ENCODE results near the gene ZCCHC10.
A peak's percentile ranks its signal among the peaks of the same experiment; 100 is the strongest.
"Not testable (repeated sequence)": the region's sequence is repeated elsewhere in the genome, so short reads cannot be mapped to it uniquely, and the experiment has no call there.

The ZCCHC10 gene

DNA sequence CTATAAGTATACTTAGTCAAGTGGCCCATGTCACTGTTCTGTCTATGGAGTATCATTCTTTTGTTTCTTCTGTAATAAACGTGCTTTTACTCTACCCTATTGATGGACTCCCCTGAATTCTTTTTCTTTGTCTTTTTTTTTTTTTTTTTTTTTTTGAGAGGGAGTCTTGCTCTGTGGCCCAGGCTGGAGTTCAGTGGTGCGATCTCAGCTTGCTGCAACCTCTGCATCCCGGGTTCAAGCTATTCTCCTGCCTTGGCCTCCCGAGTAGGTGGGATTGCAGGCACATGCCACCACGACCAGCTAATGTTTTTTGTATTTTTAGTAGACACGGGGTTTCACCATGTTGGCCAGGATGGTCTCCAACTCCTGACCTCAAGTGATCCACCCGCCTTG is 53.9 kb downstream of the ZCCHC10 start:
- not testable (repeated sequence) for DNase-seq

DNA sequence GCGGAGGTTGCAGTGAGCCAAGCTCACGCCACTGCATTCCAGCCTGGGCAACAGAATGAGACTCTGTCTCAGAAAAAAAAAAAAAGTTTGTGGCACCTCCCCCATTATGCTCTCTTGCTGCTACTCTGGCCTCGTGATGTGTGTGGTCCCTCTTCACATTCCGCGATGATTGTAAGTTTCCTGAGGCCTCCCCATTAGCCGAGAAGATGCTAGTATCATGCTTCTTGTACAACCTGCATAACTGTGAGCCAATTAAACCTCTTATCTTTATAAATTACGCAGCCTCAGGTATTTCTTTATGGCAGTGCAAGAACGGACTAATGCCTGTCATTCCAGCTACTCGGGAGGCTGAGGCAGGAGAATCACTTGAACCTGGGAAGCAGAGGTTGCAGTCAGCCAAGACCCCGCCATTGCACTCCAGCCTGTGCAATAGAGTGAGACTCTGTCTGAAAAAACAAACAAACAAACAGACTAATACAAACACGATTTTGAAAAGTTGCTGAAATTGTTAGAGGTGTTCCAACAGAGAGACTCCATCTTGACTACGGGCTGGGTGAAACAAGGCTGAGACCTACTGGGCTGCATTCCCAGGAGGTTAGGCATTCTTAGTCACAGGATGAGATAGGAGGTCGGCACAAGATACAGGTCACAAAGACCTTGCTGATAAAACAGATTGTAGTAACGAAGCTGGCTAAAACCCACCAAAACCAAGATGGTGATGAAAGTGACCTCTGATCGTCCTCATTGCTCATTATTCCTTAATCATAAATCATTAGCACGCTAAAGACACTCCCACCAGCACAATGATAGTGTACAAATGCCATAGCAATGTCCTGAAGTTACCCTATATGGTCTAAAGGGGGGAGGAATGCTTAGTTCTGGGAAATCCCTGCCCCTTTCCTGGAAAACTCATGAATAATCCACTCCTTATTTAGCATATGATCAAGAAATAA is 54.6 kb downstream of the ZCCHC10 start:
- DNase-seq: no peak

DNA sequence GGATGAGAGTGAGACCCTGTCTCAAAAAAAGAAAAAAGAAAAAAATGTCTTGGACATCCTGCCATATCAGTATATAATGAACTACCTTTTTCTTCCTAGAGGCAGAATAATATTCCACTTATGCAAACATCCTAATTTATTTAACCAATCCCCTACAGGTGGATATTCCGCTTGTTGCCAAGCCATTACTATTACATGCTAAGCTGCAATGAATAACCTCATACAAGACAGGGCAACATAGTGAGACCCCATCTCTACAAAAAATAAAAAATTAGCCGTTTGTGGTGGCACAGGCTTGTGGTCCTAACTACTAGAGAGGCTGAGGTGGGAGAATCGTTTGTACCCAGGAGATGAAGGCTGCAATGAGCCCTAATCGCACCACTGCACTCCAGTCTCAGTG is 61.2 kb downstream of the ZCCHC10 start:
- DNase-seq: no peak

DNA sequence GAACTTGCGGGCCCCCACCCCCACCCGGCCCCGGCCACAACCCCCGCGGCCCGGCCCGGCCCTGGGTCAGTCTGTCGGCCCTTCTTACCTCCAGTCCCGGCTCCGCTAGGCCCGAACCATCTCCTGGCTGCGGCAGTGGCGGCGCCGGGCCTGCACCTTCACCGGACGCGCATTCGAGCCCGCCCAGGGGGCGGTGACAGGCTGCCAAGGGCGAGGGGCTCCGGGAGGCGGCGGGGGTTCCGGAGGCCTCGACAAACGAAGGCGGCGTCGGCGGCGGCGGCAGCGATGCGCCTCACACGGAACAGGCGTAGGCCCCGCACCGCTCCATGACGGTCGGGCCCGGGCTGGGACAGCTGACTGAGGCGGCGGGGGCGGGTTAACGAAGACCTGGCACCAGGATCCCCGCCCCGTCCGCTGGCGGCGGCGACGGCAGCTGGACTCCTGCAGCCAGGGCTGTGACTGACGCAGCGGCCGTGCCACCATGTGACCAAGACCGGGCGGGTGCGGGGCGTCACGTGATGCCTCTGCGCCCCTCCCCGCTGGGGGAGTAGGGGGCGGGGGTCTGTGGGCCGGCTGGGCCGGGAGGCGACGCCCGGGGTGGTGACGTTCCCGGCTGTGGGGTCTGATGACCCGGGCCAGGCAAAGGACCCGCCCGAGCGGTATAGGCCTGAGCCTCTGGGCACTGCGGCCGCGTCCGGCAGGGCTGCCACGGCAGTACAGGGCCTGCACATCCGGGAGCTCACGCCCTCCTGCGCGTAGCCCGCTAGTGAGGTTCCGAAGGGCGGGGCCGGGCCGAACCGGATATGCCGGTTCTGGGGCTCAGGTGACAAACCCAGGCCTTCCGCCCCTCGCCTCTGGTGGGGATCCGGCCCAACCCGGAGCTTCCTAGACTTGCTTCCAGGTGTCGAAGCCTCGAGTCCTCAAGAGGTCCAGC is 62.9 kb downstream of the ZCCHC10 start, which contains the start of gene AFF4:
Gene AFF4, minus strand, starts transcription at position 464 of the 934 bp plus-strand sequence. CDS start 26,445 bp downstream, outside the sequence.
- peak; percentile 95 for DNase-seq

DNA sequence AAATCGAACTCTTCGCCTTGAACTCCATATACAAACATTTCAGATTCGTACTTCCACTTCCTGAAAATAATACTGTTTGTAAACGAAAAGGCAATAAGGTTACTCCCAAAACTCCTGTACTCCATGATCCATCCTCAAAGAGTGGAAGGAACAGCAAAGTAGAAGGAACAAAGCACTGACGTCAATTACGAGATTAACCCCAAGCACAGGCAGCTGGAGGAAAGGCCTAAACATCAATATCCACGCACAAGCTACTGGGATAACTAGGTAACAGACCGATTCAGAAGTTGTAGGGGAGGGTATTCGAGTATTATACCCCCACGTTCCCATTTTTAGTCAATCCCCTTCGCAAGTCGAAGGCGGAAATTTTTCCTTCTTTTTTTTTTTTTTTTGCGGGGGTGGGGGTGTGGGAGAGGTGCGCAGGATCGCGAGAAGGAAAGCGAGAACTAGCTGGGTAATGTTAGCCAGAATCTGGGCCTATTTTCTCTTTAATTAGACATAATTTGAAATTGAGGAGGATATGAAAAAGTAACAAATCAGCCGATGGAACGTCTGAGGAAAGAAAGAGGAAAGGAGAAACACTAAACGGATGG is 63.8 kb downstream of the ZCCHC10 start:
- DNase-seq: no peak

DNA sequence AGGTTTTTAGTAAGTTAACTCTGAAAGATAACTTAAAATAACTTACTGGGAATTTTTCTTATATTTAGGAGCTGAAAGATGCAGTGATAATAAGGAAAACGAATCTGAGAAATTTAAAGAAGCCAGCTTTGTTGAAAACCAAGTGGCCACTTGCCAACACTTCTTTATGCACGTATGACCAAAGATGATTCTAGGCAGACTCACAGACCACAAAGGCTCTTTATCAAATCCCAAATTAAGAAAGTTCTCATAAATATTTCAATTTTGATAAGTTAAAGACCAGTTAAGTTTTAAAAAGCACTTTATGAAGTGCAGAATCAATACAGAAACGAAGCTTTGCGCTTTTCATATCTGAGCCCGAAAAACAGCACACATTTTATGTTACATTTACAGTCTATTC is 64.5 kb downstream of the ZCCHC10 start:
- DNase-seq: no peak

DNA sequence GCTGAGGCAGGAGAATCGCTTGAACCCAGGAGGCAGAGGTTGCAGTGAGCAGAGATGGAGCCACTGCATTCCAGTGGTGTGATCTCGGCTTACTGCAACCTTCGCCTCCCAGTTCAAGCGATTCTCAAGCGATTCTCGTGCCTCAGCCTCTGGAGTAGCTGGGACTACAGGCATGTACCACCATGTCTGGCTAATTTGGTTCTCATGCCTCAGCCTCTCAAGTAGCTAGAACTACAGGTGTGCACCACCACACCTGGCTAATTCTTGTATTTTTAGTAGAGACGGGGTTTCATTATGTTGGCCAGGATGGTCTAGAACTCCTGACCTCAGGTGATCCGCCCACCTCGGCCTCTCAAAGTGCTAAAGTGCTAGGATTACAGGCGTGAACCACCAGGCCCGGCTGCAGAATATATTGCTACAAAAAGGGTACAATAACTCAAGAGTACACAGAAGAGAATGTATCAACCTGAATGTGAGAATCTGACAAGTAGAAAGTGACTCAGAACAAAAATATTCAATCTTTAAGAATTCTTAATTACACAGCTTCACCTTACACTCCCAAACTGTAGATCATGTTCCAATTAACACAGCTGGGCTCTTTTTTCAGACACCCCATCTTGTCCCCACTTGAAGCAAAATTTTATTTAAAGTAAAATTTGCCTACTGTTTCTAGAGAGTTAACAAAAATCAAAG is 65.1 kb downstream of the ZCCHC10 start:
- not testable (repeated sequence) for DNase-seq

DNA sequence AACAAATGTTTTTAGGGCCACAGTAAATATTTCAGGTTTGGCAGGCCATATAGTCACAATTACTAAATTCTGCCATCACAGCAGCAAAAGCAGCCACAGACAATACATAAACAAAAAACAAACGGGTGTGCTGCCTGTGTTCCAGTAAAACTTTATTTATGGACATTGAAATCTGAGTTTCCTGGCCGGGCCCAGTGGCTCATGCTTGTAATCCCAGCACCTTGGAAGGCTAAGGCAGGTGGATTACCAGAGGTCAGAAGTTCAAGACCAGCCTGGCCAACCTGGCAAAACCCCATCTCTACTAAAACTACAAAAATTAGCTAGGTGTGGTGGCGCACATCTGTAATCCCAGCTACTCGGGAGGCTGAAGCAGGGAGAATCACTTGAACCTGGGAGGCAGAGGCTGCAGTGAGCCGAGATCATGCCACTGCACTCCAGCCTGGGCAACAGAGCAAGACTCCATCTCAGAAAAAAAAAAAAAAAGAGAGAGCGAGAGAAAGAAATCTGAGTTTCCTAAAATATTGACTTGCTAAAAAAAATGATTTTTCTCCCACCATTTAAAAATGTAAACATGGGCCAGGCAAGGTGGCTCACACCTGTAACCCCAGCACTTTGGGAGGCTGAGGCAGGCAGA is 70.1 kb downstream of the ZCCHC10 start:
- not testable (repeated sequence) for DNase-seq

DNA sequence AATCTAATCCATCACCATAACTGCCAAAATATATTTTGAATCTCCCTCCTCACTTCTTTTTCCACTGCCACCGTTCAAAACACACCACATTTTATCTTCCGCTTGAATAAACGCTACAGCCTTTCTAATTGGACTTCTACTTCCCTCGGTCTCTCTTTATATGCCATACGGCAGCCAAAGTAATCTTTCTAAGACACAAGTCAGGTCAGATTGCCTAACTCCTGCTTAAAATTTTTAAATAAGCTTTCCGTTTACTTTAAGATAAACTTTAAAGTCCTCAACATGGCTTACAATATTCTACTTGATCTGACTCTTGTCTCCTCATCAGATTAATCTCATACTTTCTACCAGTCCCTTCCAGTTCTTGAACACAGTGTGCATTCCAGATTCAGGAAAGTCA is 72.6 kb downstream of the ZCCHC10 start:
- DNase-seq: no peak

DNA sequence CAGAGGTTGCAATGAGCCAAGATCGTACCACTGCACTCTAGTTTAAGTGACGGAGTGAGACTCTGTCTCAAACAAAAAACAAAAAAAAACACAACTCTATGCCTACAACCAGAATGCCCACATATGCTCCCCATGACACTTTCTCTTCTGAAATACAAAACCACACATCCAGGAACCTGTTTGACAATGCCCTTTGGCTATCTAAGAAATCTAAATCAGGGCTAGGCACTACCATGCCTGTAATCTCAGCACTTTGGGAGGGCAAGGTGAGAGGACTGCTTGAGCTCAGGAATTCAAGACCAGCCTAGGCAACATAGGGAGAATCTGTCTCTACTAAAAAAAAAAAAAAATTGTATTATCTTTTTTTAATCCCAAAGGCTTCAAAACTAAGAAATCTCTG is 73.5 kb downstream of the ZCCHC10 start:
- DNase-seq: no peak

DNA sequence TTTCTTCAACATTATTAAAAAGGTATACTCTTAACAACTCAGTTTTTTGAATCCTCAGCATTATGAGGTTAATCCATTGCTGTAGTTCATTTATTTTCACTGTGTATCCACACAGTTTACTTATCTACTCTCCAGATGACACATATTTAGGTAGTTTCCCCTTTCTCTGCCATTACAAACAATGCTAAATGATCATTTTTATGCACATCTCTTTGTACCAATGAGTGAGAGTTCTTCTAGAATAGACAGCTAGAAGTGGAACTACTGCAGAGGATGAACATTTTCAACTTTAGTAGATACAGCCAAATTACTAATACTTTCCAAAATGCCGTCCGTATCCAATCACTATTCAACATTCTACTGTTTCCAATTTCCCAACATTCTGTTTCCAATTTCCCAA is 74.5 kb downstream of the ZCCHC10 start:
- no peak for DNase-seq

DNA sequence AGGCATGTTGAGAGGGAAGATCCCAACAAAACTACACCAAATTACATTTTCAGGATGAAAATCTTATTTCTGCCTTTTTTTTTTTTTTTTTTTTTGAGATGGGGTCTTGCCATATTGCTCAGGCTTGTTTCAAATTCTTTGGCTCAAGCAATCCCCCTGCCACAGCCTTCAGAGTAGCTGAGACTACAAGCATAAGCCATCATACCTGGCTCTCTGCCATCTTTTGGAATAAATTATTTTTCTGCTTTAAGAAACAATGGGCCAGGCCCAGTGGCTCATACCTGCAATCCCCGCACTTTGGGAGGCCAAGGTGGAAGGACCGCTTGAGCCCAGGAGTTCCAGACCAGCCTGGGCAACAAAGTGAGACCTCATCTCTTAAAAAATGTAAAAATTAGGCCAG is 77.2 kb downstream of the ZCCHC10 start:
- DNase-seq: no peak

DNA sequence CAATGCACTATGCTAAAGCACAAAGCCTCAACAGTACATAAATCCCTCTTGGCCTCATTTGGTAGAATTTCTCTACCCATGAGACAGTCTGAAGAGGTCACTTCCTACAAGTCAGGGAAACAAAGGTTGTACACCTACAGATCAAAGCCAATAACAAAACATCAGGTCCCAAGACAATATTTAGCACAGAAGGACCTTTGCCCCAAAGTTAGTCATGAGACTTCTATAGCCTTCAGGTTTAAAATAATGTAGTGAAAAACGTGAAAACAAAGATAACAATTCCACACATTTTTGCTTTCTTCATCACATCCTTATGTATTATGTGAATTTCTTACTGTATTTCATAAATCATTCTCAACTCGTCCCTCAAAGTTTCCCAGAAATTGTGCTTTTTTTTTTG is 78.7 kb downstream of the ZCCHC10 start:
- no peak for DNase-seq

All from activated CD8-positive, alpha-beta memory T cell treated with anti-CD3 and anti-CD28 coated beads for 24 hours (primary cell).